ENCODE results near the gene DMWD. TPM values are rescaled to one million over a fixed set of nuclear protein-coding genes. Genes with fewer than 3 reads are reported as not detected.

Gene DMWD
- polyA plus RNA-seq, 1 of the 3 experiments (the other 2 are of a cell fraction) = 40.6 TPM

GRCh38 chr19:45804959-45805230 is 12.2 kb upstream of the DMWD start:
- Histone ChIP-seq H4K20me1 (ENCODE audit: insufficient read depth) (no peaks in the 10 kb centered on the region), H3K4me2 (no peak overlapping the region), H3F3A (replicated peaks; ENCODE audit: insufficient read depth) (no peaks in the 10 kb centered on the region), H2AFZ (ENCODE audit: low read depth) (no peak overlapping the region), H3K27ac (ENCODE audit: low read depth in 2 of 2, low read length in 1 of 2) (no peak overlapping the region), H3K79me2 (ENCODE audit: insufficient read depth) (no peaks in the 10 kb centered on the region), H3K9me3 (no peaks in the 10 kb centered on the region), H3K4me3 (ENCODE audit: low read depth in 2 of 2, low read length in 1 of 2) (no peak overlapping the region), H3K36me3 (replicated peaks in 1 of 2; ENCODE audit: control insufficient read depth in 1 of 2, insufficient read depth in 2 of 2, low read length in 1 of 2) (no peaks in the 10 kb centered on the region), H3K9ac (no peak overlapping the region), H3K27me3 (ENCODE audit: insufficient read depth) (no peaks in the 10 kb centered on the region), H3K4me1 (ENCODE audit: control insufficient read depth in 1 of 2, insufficient read depth in 2 of 2, low read depth in 1 of 2, low read length in 1 of 2) (peaks cover 0 to 9% of the 10 kb centered on the region in 2 experiments; a peak in 2 of 4 replicates), H3K9me2 (no peaks in the 10 kb centered on the region)
- TF ChIP-seq TCF12 (IDR thresholded peaks at IDR 0.05) (no peak), CTCF (IDR thresholded peaks at IDR 0.05) (no peak), REST (IDR thresholded peaks at IDR 0.05; ENCODE audit: low read depth, low read length) (no peak), RCOR1 (IDR thresholded peaks at IDR 0.05; ENCODE audit: low read length) (no peak), TAF1 (IDR thresholded peaks at IDR 0.05; ENCODE audit: borderline replicate concordance, low read depth, low read length) (no peak), SIN3A (IDR thresholded peaks at IDR 0.05; ENCODE audit: borderline replicate concordance, low read depth, low read length) (no peak), SMC3 (IDR thresholded peaks at IDR 0.05; ENCODE audit: low read depth, low read length) (no peak), ZBTB33 (IDR thresholded peaks at IDR 0.05; ENCODE audit: borderline replicate concordance, low read depth) (no peak), IRF3 (IDR thresholded peaks at IDR 0.05; ENCODE audit: low read depth, low read length) (no peak), FOXM1 (IDR thresholded peaks at IDR 0.05; ENCODE audit: low read depth) (no peak), GATA2 (CRISPR knock-in tag; IDR thresholded peaks at IDR 0.05) (no peak), TEAD4 (IDR thresholded peaks at IDR 0.05; ENCODE audit: borderline replicate concordance, insufficient read depth) (no peak), EP300 (IDR thresholded peaks at IDR 0.05; ENCODE audit: borderline replicate concordance in 1 of 2, low read depth in 1 of 2, low read length in 1 of 2) (no peak), NRF1 (IDR thresholded peaks at IDR 0.05; ENCODE audit: low read depth, low read length) (no peak), GABPA (IDR thresholded peaks at IDR 0.05; ENCODE audit: low read depth) (no peak), RXRA (IDR thresholded peaks at IDR 0.05; ENCODE audit: borderline replicate concordance, low read depth) (no peak), FOXJ3 (CRISPR knock-in tag; IDR thresholded peaks at IDR 0.05) (no peak)
- TF ChIP-seq, protein P1, sequence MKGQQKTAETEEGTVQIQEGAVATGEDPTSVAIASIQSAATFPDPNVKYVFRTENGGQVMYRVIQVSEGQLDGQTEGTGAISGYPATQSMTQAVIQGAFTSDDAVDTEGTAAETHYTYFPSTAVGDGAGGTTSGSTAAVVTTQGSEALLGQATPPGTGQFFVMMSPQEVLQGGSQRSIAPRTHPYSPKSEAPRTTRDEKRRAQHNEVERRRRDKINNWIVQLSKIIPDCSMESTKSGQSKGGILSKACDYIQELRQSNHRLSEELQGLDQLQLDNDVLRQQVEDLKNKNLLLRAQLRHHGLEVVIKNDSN (IDR thresholded peaks at IDR 0.05; ENCODE audit: borderline replicate concordance, low read depth) = no peak
- TF ChIP-seq, protein P2, sequence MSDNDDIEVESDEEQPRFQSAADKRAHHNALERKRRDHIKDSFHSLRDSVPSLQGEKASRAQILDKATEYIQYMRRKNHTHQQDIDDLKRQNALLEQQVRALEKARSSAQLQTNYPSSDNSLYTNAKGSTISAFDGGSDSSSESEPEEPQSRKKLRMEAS (IDR thresholded peaks at IDR 0.05; ENCODE audit: low read depth) = no peak
- TF ChIP-seq, protein P3, sequence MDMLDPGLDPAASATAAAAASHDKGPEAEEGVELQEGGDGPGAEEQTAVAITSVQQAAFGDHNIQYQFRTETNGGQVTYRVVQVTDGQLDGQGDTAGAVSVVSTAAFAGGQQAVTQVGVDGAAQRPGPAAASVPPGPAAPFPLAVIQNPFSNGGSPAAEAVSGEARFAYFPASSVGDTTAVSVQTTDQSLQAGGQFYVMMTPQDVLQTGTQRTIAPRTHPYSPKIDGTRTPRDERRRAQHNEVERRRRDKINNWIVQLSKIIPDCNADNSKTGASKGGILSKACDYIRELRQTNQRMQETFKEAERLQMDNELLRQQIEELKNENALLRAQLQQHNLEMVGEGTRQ (IDR thresholded peaks at IDR 0.05; ENCODE audit: borderline replicate concordance, low read depth, low read length) = no peak
- ChIA-PET CTCF (interaction anchor here (0.8 to 7.3 kb wide), 5 partner anchors 12 to 78 kb away, joined by 3 to 100 read pairs (median 3); partner anchors contain the start of genes FBXO46 and SIX5), POLR2A (interaction anchor here (2.1 kb wide), 1 partner anchor 12 kb away, joined by 6 read pairs; no protein-coding TSS in a partner anchor)
- 79% methylated on average over 7 of the region's 8 CpGs for WGBS (ENCODE audit: low lambda C conversion rate)
- DNase-seq = no peak

Data from SK-N-SH (cell line).